NCI-H1436 (cell line): ENCODE data around the gene PIK3R2.
"Not testable (repeated sequence)": the region's sequence is repeated elsewhere in the genome, so short reads cannot be mapped to it uniquely, and the experiment has no call there.

Experiments
- DNase-seq: peaks from one replicate; lab custom pipeline; 2025; lab: John Stamatoyannopoulos, UW

The PIK3R2 gene

GRCh38 chr19:18203863-18204393, 51.0 kb downstream of the PIK3R2 start, which contains the start of gene RAB3A:
TSS of gene RAB3A (minus strand) at chr19:18204042. CDS start at chr19:18202740, 1,302 bp downstream.
- peak; percentile 100 for DNase-seq

GRCh38 chr19:18204394-18205199, 51.6 kb downstream of the PIK3R2 start:
- peak; percentile 81 for DNase-seq

GRCh38 chr19:18205200-18205892, 52.4 kb downstream of the PIK3R2 start:
- peak; percentile 43 for DNase-seq

- no peak for DNase-seq
These were observed 53.1 kb downstream of the PIK3R2 start for GRCh38 chr19:18206018-18206417.

- DNase-seq: no peak
These were observed 55.4 kb downstream of the PIK3R2 start for GRCh38 chr19:18208098-18208951.

- DNase-seq: not testable (repeated sequence)
These were observed 56.9 kb downstream of the PIK3R2 start for GRCh38 chr19:18209912-18210311.

- no peak for DNase-seq
These were observed 58.7 kb downstream of the PIK3R2 start for GRCh38 chr19:18211683-18212082.

GRCh38 chr19:18214779-18215433, 61.9 kb downstream of the PIK3R2 start:
- no peak for DNase-seq

- no peak for DNase-seq
These were observed 63.8 kb downstream of the PIK3R2 start for GRCh38 chr19:18216789-18217188.

- no peak for DNase-seq
These were observed 65.2 kb downstream of the PIK3R2 start for GRCh38 chr19:18218159-18218558.

GRCh38 chr19:18218600-18218999, 65.6 kb downstream of the PIK3R2 start:
- DNase-seq: no peak
